ENCODE data around the gene SETBP1. TPM values are rescaled to one million over a fixed set of nuclear protein-coding genes. Genes with fewer than 3 reads are reported as not detected.

SETBP1 gene
- total RNA-seq, 1 experiment from 2014 or later = 9.6 TPM

DNA sequence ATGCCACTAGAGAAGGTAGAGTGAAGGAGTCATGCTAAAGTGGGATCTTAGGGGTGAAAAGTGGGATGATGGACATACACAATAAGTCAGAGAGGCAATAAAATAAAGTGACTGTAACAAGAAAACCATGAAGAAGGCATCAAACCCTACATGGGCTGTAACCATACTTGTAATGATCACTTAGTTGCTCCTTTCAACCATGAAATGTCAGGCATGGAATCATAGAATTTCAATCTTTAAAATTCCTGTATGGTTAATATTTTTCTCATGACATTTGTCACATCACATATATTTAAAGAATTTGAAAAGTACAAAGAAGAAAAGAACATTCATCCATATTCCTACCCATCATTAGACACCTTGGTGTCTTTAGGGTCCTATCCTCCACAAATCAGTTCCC is 20.9 kb upstream of the SETBP1 start (continued):
- TF ChIP-seq, protein P1, sequence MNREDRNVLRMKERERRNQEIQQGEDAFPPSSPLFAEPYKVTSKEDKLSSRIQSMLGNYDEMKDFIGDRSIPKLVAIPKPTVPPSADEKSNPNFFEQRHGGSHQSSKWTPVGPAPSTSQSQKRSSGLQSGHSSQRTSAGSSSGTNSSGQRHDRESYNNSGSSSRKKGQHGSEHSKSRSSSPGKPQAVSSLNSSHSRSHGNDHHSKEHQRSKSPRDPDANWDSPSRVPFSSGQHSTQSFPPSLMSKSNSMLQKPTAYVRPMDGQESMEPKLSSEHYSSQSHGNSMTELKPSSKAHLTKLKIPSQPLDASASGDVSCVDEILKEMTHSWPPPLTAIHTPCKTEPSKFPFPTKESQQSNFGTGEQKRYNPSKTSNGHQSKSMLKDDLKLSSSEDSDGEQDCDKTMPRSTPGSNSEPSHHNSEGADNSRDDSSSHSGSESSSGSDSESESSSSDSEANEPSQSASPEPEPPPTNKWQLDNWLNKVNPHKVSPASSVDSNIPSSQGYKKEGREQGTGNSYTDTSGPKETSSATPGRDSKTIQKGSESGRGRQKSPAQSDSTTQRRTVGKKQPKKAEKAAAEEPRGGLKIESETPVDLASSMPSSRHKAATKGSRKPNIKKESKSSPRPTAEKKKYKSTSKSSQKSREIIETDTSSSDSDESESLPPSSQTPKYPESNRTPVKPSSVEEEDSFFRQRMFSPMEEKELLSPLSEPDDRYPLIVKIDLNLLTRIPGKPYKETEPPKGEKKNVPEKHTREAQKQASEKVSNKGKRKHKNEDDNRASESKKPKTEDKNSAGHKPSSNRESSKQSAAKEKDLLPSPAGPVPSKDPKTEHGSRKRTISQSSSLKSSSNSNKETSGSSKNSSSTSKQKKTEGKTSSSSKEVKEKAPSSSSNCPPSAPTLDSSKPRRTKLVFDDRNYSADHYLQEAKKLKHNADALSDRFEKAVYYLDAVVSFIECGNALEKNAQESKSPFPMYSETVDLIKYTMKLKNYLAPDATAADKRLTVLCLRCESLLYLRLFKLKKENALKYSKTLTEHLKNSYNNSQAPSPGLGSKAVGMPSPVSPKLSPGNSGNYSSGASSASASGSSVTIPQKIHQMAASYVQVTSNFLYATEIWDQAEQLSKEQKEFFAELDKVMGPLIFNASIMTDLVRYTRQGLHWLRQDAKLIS (CRISPR knock-in tag; IDR thresholded peaks at IDR 0.05; ENCODE audit: borderline replicate concordance) = no peak
- TF ChIP-seq, protein P2, sequence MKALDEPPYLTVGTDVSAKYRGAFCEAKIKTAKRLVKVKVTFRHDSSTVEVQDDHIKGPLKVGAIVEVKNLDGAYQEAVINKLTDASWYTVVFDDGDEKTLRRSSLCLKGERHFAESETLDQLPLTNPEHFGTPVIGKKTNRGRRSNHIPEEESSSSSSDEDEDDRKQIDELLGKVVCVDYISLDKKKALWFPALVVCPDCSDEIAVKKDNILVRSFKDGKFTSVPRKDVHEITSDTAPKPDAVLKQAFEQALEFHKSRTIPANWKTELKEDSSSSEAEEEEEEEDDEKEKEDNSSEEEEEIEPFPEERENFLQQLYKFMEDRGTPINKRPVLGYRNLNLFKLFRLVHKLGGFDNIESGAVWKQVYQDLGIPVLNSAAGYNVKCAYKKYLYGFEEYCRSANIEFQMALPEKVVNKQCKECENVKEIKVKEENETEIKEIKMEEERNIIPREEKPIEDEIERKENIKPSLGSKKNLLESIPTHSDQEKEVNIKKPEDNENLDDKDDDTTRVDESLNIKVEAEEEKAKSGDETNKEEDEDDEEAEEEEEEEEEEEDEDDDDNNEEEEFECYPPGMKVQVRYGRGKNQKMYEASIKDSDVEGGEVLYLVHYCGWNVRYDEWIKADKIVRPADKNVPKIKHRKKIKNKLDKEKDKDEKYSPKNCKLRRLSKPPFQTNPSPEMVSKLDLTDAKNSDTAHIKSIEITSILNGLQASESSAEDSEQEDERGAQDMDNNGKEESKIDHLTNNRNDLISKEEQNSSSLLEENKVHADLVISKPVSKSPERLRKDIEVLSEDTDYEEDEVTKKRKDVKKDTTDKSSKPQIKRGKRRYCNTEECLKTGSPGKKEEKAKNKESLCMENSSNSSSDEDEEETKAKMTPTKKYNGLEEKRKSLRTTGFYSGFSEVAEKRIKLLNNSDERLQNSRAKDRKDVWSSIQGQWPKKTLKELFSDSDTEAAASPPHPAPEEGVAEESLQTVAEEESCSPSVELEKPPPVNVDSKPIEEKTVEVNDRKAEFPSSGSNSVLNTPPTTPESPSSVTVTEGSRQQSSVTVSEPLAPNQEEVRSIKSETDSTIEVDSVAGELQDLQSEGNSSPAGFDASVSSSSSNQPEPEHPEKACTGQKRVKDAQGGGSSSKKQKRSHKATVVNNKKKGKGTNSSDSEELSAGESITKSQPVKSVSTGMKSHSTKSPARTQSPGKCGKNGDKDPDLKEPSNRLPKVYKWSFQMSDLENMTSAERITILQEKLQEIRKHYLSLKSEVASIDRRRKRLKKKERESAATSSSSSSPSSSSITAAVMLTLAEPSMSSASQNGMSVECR (CRISPR knock-in tag; IDR thresholded peaks at IDR 0.05; ENCODE audit: borderline replicate concordance) = no peak
- TF ChIP-seq NFYB (CRISPR knock-in tag; conservative IDR thresholded peaks at IDR 0.05; ENCODE audit: low read depth) = no peak
- TF ChIP-seq TEAD1 (CRISPR knock-in tag; IDR thresholded peaks at IDR 0.05) = no peak
- TF ChIP-seq ZNF138 (CRISPR knock-in tag; conservative IDR thresholded peaks at IDR 0.05) = no peak
- TF ChIP-seq ZNF396 (CRISPR knock-in tag; IDR thresholded peaks at IDR 0.05; ENCODE audit: borderline replicate concordance) = no peak

DNA sequence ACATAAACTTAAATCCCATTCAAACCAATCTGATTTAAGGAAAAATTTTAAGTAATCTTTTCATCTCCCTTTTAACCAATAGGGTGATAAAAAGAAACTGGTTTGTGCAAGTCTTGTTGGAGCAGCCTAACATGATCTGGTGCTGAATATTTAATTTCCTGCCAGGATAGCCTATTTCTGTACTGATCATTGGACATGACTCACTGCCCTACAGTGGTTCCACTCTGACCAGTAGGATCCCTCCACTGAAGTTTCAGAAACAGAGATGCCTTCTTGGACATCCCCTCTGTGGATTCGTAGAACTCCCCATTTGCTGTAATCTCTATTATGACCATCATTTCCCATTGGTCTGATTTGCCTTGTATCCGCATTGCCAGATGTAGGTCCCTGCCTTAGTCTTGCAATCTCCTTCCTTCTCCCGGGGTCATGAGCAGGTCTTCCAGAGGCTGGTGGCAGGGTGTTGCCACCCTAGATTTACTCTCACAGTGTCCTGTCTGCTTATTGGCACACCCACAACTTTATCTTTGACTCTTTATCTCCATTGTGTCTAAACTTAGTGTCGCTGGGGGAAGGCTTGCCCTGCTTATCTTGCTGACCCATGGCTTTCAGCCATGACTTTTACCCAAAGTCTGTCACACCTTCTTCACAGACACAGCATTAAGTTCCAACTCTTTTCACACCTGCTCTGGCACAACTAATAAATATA is 12.3 kb upstream of the SETBP1 start:
- H3K9me3 Mint-ChIP-seq = no peaks in the 10 kb centered on the region
- no peak overlapping the region for H3K27ac Mint-ChIP-seq
- ChIA-PET CTCF (no interaction called here), POLR2A (no interaction called here)
- H3K4me1 Mint-ChIP-seq = peaks cover 19% of the 10 kb centered on the region
- H3K36me3 Mint-ChIP-seq = no peaks in the 10 kb centered on the region
- no peak for ATAC-seq
- no peak overlapping the region for H3K4me3 Mint-ChIP-seq
- no peaks in the 10 kb centered on the region; the same call in 1 of the 2 replicates for H3K27me3 Mint-ChIP-seq (ENCODE audit: low read depth)
- DNase-seq (ENCODE audit: low spot score) = no peak
- TF ChIP-seq, protein P3, sequence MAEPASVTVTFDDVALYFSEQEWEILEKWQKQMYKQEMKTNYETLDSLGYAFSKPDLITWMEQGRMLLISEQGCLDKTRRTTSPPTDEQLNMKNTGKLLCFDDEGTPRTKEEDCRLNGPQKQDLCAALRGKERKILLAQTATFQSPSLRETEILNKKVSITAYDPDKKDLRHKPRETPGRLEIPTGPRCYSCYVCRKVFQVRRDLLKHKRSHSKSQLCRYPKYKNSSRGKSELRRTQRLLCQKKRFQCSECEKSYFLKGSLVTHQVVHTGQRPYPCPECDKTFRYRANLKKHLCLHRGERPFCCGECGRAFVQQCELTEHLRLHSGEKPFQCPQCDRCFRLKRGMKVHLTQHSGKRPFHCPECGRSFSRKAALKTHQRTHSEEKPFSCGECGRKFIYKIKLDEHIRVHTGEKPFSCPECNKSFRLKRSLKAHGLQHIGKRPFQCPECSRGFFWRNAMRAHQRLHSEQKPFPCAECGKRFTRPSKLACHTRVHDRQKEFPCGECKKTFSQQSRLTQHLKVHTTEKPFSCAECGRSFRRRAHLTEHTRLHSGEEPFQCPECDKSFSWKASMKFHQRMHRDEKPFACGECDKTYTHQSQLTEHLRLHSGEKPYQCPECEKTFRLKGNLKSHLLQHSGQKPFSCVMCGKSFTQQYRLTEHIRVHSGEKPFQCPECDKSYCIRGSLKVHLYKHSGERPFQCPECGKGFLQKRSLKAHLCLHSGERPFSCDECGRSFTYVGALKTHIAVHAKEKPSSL (CRISPR knock-in tag; conservative IDR thresholded peaks at IDR 0.05) = no peak
- TF ChIP-seq, protein P4, sequence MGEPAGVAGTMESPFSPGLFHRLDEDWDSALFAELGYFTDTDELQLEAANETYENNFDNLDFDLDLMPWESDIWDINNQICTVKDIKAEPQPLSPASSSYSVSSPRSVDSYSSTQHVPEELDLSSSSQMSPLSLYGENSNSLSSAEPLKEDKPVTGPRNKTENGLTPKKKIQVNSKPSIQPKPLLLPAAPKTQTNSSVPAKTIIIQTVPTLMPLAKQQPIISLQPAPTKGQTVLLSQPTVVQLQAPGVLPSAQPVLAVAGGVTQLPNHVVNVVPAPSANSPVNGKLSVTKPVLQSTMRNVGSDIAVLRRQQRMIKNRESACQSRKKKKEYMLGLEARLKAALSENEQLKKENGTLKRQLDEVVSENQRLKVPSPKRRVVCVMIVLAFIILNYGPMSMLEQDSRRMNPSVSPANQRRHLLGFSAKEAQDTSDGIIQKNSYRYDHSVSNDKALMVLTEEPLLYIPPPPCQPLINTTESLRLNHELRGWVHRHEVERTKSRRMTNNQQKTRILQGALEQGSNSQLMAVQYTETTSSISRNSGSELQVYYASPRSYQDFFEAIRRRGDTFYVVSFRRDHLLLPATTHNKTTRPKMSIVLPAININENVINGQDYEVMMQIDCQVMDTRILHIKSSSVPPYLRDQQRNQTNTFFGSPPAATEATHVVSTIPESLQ (CRISPR knock-in tag; IDR thresholded peaks at IDR 0.05) = no peak
- TF ChIP-seq, protein P5, sequence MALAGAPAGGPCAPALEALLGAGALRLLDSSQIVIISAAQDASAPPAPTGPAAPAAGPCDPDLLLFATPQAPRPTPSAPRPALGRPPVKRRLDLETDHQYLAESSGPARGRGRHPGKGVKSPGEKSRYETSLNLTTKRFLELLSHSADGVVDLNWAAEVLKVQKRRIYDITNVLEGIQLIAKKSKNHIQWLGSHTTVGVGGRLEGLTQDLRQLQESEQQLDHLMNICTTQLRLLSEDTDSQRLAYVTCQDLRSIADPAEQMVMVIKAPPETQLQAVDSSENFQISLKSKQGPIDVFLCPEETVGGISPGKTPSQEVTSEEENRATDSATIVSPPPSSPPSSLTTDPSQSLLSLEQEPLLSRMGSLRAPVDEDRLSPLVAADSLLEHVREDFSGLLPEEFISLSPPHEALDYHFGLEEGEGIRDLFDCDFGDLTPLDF (CRISPR knock-in tag; IDR thresholded peaks at IDR 0.05) = no peak
- TF ChIP-seq, protein P2 (CRISPR knock-in tag; IDR thresholded peaks at IDR 0.05; ENCODE audit: borderline replicate concordance) = no peak
- TF ChIP-seq, protein P6, sequence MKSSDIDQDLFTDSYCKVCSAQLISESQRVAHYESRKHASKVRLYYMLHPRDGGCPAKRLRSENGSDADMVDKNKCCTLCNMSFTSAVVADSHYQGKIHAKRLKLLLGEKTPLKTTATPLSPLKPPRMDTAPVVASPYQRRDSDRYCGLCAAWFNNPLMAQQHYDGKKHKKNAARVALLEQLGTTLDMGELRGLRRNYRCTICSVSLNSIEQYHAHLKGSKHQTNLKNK (CRISPR knock-in tag; IDR thresholded peaks at IDR 0.05) = no peak
- TF ChIP-seq ZNF416 (CRISPR knock-in tag; IDR thresholded peaks at IDR 0.05) = no peak
- no peak for TF ChIP-seq ZBTB21 (CRISPR knock-in tag; IDR thresholded peaks at IDR 0.05; ENCODE audit: borderline replicate concordance)
- TF ChIP-seq, protein P7, sequence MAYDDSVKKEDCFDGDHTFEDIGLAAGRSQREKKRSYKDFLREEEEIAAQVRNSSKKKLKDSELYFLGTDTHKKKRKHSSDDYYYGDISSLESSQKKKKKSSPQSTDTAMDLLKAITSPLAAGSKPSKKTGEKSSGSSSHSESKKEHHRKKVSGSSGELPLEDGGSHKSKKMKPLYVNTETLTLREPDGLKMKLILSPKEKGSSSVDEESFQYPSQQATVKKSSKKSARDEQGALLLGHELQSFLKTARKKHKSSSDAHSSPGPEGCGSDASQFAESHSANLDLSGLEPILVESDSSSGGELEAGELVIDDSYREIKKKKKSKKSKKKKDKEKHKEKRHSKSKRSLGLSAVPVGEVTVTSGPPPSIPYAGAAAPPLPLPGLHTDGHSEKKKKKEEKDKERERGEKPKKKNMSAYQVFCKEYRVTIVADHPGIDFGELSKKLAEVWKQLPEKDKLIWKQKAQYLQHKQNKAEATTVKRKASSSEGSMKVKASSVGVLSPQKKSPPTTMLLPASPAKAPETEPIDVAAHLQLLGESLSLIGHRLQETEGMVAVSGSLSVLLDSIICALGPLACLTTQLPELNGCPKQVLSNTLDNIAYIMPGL (CRISPR knock-in tag; IDR thresholded peaks at IDR 0.05) = no peak
